ENCODE data around the gene MAGI2. TPM values are rescaled to one million over a fixed set of nuclear protein-coding genes. Genes with fewer than 3 reads are reported as not detected.
"Not testable (repeated sequence)": the region's sequence is repeated elsewhere in the genome, so short reads cannot be mapped to it uniquely, and the experiment has no call there.

Gene MAGI2
- polyA plus RNA-seq, 1 donor: 37.2 TPM

- DNase-seq: no peak
Observed at GRCh38 chr7:78346827-78347226, 1106.6 kb downstream of the MAGI2 start.

GRCh38 chr7:78345979-78346378 is 1107.5 kb downstream of the MAGI2 start:
- no peak for DNase-seq

- DNase-seq: no peak
Observed at GRCh38 chr7:78345293-78345911, 1108.1 kb downstream of the MAGI2 start.

DNA sequence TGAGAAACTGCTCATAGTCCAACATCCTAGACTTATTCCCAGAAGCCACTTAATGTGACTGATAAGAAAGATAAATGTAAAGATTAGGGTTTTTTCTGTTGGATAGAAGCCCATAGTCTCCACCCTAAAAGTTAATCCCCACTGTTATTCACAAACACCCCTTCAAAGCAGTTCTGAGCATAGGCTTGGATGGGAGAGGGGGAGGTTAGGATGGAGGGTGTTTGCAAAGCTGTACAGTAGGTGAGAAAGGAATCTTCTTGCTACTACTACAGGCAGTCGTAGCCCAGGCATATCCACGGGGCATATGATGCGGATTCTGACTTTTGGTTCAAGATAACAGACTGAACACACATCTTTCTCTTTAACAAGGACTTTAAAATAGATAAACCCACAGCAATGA is 1119.0 kb downstream of the MAGI2 start:
- DNase-seq: no peak

GRCh38 chr7:78333530-78334425 is 1119.7 kb downstream of the MAGI2 start:
- no peak for DNase-seq

DNA sequence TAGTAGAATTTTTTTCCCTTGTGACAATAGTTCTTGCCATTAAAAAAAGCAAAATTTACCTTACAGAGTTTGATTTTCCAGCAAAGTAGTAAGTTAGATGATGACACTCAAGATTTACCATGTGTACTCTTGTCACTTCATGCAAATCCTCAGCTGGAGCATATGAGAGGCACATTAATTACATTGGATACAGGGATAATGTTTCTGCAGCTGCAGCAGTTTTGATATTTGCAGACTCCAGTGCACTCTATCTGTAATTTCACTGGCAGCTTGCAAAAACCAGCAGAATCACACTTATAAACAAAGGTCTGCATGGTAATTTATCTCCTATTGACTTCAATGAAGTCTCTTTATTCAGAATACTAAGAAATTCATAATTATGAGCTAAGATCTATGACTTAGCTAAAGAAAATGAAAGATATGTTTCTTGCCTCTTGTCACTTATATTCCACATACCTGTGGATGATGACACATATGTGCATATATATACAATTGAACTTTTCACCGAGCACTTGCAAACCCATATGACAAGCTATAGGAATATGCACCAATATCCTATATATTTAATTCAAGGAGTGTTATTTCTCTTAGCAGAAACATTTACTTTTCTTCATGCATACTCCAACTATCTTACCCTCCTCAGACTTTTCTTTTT is 1124.3 kb downstream of the MAGI2 start:
- DNase-seq: no peak

DNA sequence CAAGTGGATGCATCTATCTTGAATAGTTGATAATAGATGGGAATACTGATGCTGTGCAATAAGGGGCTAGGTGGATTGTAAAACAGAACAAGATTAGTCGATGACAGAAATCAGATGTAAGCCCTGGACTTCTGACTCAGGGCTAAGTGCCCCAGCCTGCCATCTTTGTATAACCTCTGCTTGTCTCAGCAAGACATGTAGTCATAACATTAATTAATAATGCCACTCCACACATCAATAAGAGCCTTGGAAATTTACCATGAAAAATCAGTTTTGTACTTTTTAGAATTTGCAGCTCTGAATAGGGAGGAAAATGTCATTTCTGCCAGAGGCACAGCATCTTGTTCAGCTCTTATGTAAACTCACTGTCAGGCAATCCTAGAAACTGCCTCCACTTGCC is 1125.7 kb downstream of the MAGI2 start:
- no peak for DNase-seq

- DNase-seq: no peak
Observed at GRCh38 chr7:78326876-78327275, 1126.6 kb downstream of the MAGI2 start.

GRCh38 chr7:78326189-78326588 is 1127.3 kb downstream of the MAGI2 start:
- DNase-seq: no peak

DNA sequence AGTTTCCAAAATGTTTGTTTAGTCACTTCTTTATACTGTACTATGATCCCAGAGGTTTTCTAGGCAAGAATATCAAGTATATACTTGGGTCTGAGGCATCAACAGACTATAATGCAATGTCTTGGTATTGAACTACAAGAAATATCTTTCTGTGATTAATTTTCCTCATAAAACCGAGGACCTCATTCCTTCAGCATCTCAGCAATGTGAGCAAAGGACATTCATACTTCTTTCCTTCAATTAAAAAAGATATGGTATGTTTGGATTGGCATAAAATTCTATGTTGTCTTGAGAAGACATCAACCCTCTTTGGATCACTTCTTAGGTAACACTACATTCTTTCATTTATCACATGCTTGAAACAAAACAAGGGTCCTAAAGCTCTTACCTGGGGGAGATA is 1130.3 kb downstream of the MAGI2 start:
- DNase-seq: no peak

GRCh38 chr7:78322231-78322630 is 1131.2 kb downstream of the MAGI2 start:
- not testable (repeated sequence) for DNase-seq

- DNase-seq: no peak
Observed at GRCh38 chr7:78317371-78317770, 1136.1 kb downstream of the MAGI2 start.

- DNase-seq: no peak
Observed at GRCh38 chr7:78316110-78316509, 1137.4 kb downstream of the MAGI2 start.

GRCh38 chr7:78315119-78315518 is 1138.3 kb downstream of the MAGI2 start:
- no peak for DNase-seq

GRCh38 chr7:78311181-78311580 is 1142.3 kb downstream of the MAGI2 start:
- no peak for DNase-seq

DNA sequence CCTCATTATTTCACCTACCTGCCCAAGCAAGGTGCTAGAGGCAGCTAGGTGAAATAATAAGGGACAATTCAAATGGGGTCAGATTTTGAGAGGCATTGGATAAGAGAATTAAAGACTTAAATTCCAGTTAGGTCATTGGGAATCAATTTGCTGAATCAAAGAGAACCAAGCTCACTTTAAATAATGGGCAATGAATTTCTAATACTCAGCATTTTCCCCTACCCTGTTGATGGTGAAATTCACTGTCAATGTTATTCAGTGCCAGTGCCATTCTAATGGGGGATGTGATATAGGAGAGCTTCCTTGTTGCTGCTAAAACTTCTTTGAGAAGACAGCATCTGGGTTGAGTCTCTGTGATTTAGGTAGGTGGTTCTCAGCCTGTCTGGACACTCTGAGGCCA is 1145.6 kb downstream of the MAGI2 start:
- DNase-seq: no peak

- no peak for DNase-seq
Observed at GRCh38 chr7:78306634-78307033, 1146.8 kb downstream of the MAGI2 start.

DNA sequence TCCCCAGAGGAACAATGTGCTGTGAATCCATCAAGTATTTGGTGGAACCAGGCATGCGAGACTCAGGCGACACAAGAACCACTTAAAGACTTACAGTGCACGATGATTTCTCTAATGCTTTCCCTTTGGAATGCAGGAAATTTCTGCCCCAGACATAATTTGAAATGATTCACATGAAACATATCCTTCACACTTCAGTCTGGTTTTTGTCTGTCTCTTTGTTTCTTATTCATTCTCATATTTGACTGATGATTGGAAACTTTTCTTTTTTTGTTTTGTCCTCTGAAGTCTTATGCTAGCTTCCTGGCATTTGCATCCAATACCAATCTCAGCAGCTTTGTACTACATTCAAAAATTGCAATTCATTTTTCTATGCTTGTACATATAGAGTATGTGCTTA is 1152.1 kb downstream of the MAGI2 start:
- DNase-seq: no peak

GRCh38 chr7:78299088-78299487 is 1154.4 kb downstream of the MAGI2 start:
- DNase-seq: no peak

- no peak for DNase-seq
Observed at GRCh38 chr7:78296644-78297371, 1156.7 kb downstream of the MAGI2 start.

GRCh38 chr7:78296046-78296597 is 1157.3 kb downstream of the MAGI2 start:
- no peak for DNase-seq

- not testable (repeated sequence) for DNase-seq
Observed at GRCh38 chr7:78289471-78289870, 1164.0 kb downstream of the MAGI2 start.

Data from left kidney (tissue), 2 donors.